ENCODE data around the gene CSRNP3.

The CSRNP3 gene

DNA sequence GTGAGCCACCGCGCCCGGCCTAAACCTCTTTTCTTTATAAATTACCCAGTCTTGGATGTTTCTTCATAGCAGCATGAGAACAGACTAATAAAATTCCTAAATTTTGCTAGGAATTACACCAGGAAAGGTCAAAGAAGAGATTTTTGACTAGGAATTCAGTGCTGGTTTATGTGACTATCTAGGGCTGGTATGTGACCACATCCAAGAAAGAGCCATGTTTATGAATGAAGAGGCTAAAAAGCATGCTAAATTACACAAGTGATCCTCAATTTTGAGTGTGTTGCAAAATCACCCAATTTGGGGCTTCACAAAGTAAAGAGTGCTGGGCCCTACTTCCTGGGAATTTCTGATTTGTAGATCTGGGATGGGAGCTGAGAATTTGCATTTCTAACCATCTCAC, 123.6 kb downstream of the CSRNP3 start:
- Histone ChIP-seq H3K9me3 (ENCODE audit: control insufficient read depth in 1 of 2, low read length in 2 of 2) (no peaks in the 10 kb centered on the region), H3K27ac (ENCODE audit: low read length) (no peak overlapping the region), H3K4me3 (ENCODE audit: low read depth in 1 of 2, low read length in 2 of 2) (no peak overlapping the region), H3K27me3 (ENCODE audit: low read depth, low read length) (no peaks in the 10 kb centered on the region), H3K36me3 (ENCODE audit: control insufficient read depth in 1 of 2, insufficient read depth in 2 of 2, low read length in 2 of 2) (peaks cover 0 to 8% of the 10 kb centered on the region in 2 donors), H3K4me1 (ENCODE audit: control insufficient read depth in 1 of 2, insufficient read depth in 2 of 2, low read length in 2 of 2) (no peaks in the 10 kb centered on the region)

DNA sequence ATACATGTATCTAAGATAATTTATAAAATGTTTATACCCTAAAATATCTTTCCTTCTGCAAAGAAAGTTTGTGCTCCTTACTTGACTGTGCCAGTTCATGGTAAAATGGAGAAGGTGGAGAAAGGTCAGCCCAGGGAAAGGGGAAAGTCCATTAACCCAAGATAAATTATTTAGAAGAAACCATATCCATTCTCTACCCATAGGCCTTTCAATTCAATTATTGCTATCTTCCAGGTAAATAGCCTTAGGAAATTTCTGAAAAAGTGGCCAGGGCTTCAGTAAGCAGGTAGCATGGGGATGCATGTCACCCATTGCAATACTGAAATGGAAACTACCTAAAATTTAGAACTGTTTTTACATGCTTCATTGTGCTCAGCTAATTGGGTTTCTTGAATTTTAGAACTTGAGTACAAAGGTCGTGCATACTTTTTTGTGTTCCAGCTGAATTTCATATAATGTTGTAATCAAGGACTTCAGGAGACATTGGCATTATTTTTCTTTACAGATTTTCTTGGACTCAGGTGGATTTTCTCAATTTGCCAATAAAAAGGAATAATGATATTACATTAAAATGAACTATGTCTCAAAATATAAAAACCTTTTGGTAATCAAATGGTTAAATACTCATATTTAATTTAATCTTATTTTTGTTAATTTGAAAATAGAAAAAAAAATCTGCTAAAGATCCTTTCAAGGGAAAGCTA, 124.9 kb downstream of the CSRNP3 start:
- Histone ChIP-seq H3K4me1 (ENCODE audit: control insufficient read depth in 1 of 2, insufficient read depth in 2 of 2, low read length in 2 of 2) (no peaks in the 10 kb centered on the region), H3K9me3 (ENCODE audit: control insufficient read depth in 1 of 2, low read length in 2 of 2) (no peaks in the 10 kb centered on the region), H3K36me3 (ENCODE audit: control insufficient read depth in 1 of 2, insufficient read depth in 2 of 2, low read length in 2 of 2) (peaks cover 0 to 8% of the 10 kb centered on the region in 2 donors), H3K4me3 (ENCODE audit: low read depth in 1 of 2, low read length in 2 of 2) (no peak overlapping the region), H3K27me3 (ENCODE audit: low read depth, low read length) (no peaks in the 10 kb centered on the region), H3K27ac (ENCODE audit: low read length) (no peak overlapping the region)

DNA sequence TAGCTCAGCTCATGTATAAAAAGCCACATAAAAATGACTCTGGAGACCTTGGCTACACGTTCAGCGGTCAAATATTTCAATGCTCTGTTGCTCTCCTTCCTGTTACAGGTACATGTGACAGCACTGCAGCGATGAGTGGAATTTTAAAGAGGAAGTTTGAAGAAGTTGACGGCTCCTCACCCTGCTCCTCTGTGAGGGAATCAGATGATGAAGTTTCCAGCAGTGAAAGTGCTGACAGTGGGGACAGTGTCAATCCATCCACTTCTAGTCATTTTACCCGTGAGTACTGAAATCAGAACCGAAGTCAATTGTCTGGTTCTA, 125.4 kb downstream of the CSRNP3 start:
- H3K4me1 ChIP-seq (ENCODE audit: control insufficient read depth in 1 of 2, insufficient read depth in 2 of 2, low read length in 2 of 2), result no peaks in the 10 kb centered on the region
- H3K9me3 ChIP-seq (ENCODE audit: control insufficient read depth in 1 of 2, low read length in 2 of 2), result no peaks in the 10 kb centered on the region
- H3K27me3 ChIP-seq (ENCODE audit: low read depth, low read length), result no peaks in the 10 kb centered on the region
- no peak overlapping the region for H3K27ac ChIP-seq (ENCODE audit: low read length)
- H3K36me3 ChIP-seq (ENCODE audit: control insufficient read depth in 1 of 2, insufficient read depth in 2 of 2, low read length in 2 of 2), result peaks cover 0 to 8% of the 10 kb centered on the region in 2 donors
- no peak overlapping the region for H3K4me3 ChIP-seq (ENCODE audit: low read depth in 1 of 2, low read length in 2 of 2)

DNA sequence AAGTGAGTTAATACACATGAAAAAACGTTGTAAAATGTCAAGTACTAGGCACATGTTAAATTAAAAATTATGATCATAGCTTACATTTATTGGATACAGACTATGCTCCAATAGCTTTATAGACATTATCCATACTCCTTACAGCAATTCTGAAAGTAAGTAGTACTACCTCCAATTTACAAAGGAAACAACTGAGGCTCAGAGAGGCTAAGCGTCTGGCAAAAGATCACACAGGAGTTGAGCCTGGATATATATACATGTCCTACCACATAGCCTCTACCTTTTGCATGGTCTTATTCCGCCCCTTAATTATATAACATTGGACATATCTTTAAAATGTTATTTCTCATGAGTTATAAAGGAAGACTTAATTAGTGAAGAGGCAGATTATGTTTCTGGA, 127.3 kb downstream of the CSRNP3 start:
- no peak overlapping the region for H3K27ac ChIP-seq (ENCODE audit: low read length)
- no peaks in the 10 kb centered on the region for H3K27me3 ChIP-seq (ENCODE audit: low read depth, low read length)
- no peaks in the 10 kb centered on the region for H3K4me1 ChIP-seq (ENCODE audit: control insufficient read depth in 1 of 2, insufficient read depth in 2 of 2, low read length in 2 of 2)
- H3K4me3 ChIP-seq (ENCODE audit: low read depth in 1 of 2, low read length in 2 of 2), result no peak overlapping the region
- no peaks in the 10 kb centered on the region for H3K9me3 ChIP-seq (ENCODE audit: control insufficient read depth in 1 of 2, low read length in 2 of 2)
- peaks cover 0 to 8% of the 10 kb centered on the region in 2 donors for H3K36me3 ChIP-seq (ENCODE audit: control insufficient read depth in 1 of 2, insufficient read depth in 2 of 2, low read length in 2 of 2)

DNA sequence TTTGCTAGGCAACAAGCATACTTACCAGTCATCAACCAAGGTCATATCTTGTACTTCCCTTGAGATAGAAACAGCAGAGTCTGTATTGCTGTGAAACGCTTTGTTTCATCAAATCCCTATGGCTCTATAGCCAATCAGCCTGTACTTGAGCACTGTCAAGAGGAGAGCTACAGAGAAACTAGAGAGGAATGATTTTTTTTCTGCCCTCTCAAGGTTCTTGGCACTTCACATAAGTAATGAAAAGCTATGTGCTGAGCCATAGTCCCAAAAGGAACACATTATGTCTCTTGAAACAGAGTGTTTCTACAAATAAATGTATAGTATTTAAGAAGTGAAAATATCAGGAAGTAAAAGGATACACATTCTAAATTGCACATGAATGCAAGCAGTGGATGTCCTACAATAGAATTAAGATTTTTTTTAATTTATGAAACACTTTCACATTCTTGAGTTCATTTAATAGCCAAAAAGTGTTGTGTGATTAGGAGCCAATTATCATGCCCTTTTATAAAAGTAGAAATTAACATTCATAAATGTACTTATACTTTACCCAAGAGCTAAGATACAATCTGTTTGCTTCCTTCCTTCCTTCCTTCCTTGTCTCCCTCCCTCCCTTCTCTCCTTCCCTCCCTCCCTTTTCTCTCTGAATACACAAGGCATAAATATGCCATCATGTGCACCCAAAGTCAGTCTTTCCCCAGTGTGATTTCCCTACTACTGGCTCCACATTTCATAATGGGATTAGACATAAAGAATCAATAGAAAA, 131.8 kb downstream of the CSRNP3 start:
- H3K4me3 ChIP-seq (ENCODE audit: low read depth in 1 of 2, low read length in 2 of 2), result no peak overlapping the region
- H3K36me3 ChIP-seq (ENCODE audit: control insufficient read depth in 1 of 2, insufficient read depth in 2 of 2, low read length in 2 of 2), result peaks cover 0 to 4% of the 10 kb centered on the region in 2 donors
- no peaks in the 10 kb centered on the region for H3K9me3 ChIP-seq (ENCODE audit: control insufficient read depth in 1 of 2, low read length in 2 of 2)
- no peaks in the 10 kb centered on the region for H3K27me3 ChIP-seq (ENCODE audit: low read depth, low read length)
- H3K4me1 ChIP-seq (ENCODE audit: control insufficient read depth in 1 of 2, insufficient read depth in 2 of 2, low read length in 2 of 2), result no peaks in the 10 kb centered on the region
- no peak overlapping the region for H3K27ac ChIP-seq (ENCODE audit: low read length)

DNA sequence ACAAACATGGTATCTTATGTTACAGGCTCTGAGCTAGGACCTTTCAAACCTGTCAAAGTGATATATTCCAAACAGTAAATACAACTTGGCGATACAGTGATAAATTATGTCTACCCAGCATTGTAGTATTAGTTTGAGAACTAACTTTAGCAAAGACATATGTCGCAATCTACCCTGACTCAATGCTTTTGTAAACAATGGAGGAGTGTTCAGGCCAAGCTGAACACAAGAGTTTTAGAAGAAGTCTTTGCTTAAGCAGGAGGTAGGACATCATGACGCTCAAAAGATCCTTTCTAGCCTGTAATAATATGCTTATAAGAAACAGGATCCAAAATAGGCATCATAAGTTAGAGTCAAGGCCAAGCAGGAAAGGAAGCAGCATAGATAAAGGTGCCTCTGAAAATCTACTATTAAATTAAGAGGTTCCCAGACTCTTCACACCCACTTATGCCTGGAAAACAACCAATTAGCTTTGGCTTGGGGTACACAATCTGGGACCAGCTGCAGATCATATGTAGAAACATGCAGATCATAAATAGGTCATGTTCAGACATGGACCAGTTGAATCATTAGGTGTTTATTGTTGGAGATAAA, 132.5 kb downstream of the CSRNP3 start:
- Histone ChIP-seq H3K9me3 (ENCODE audit: control insufficient read depth in 1 of 2, low read length in 2 of 2) (no peaks in the 10 kb centered on the region), H3K27me3 (ENCODE audit: low read depth, low read length) (no peaks in the 10 kb centered on the region), H3K36me3 (ENCODE audit: control insufficient read depth in 1 of 2, insufficient read depth in 2 of 2, low read length in 2 of 2) (no peaks in the 10 kb centered on the region), H3K4me3 (ENCODE audit: low read depth in 1 of 2, low read length in 2 of 2) (no peak overlapping the region), H3K27ac (ENCODE audit: low read length) (no peak overlapping the region), H3K4me1 (ENCODE audit: control insufficient read depth in 1 of 2, insufficient read depth in 2 of 2, low read length in 2 of 2) (no peaks in the 10 kb centered on the region)

DNA sequence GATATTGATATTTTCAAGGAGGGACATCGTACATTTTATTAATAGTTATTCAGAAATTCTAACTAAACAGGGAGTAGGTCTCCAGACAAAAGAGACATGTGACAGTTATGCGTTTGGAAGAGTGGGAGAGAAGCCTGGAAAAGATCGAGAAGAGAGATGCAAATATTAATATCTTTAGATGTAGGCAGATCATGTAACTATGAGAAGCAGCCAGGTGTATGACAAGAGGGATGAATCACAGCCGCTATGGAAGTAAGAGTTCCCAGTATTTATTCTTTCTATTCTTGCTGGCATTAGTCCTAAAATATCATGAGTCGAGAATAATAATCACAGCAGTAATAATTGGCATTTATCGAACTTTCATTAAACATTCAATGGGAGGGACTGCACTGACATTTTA, 140.2 kb downstream of the CSRNP3 start:
- Histone ChIP-seq H3K4me3 (ENCODE audit: low read depth in 1 of 2, low read length in 2 of 2) (no peak overlapping the region), H3K4me1 (ENCODE audit: control insufficient read depth in 1 of 2, insufficient read depth in 2 of 2, low read length in 2 of 2) (no peaks in the 10 kb centered on the region), H3K27me3 (ENCODE audit: low read depth, low read length) (no peaks in the 10 kb centered on the region), H3K36me3 (ENCODE audit: control insufficient read depth in 1 of 2, insufficient read depth in 2 of 2, low read length in 2 of 2) (no peaks in the 10 kb centered on the region), H3K27ac (ENCODE audit: low read length) (no peak overlapping the region), H3K9me3 (ENCODE audit: control insufficient read depth in 1 of 2, low read length in 2 of 2) (no peaks in the 10 kb centered on the region)

DNA sequence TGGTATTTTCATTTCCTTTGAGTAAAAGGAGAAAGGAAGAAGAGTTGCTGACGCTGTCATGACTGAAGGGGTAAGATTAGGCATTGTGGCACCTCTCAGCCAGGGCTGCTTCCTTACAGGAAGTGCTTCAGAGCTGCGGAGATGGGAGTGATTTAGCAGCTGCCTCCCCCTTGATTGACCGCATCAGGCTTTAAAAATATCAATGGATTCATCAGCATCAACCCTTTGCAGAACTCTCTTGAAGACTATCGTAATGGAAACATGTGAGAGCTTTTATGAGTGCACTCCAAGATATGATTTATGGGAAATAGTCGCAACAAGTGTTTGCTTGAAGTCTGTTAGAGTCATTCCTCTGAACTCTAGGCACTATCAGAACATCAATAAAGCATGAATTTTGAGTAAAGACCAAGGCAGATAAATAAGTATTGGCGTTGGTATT, 141.1 kb downstream of the CSRNP3 start:
- Histone ChIP-seq H3K27me3 (ENCODE audit: low read depth, low read length) (no peaks in the 10 kb centered on the region), H3K27ac (ENCODE audit: low read length) (no peak overlapping the region), H3K36me3 (ENCODE audit: control insufficient read depth in 1 of 2, insufficient read depth in 2 of 2, low read length in 2 of 2) (no peaks in the 10 kb centered on the region), H3K9me3 (ENCODE audit: control insufficient read depth in 1 of 2, low read length in 2 of 2) (no peaks in the 10 kb centered on the region), H3K4me3 (ENCODE audit: low read depth in 1 of 2, low read length in 2 of 2) (no peak overlapping the region), H3K4me1 (ENCODE audit: control insufficient read depth in 1 of 2, insufficient read depth in 2 of 2, low read length in 2 of 2) (no peaks in the 10 kb centered on the region)

DNA sequence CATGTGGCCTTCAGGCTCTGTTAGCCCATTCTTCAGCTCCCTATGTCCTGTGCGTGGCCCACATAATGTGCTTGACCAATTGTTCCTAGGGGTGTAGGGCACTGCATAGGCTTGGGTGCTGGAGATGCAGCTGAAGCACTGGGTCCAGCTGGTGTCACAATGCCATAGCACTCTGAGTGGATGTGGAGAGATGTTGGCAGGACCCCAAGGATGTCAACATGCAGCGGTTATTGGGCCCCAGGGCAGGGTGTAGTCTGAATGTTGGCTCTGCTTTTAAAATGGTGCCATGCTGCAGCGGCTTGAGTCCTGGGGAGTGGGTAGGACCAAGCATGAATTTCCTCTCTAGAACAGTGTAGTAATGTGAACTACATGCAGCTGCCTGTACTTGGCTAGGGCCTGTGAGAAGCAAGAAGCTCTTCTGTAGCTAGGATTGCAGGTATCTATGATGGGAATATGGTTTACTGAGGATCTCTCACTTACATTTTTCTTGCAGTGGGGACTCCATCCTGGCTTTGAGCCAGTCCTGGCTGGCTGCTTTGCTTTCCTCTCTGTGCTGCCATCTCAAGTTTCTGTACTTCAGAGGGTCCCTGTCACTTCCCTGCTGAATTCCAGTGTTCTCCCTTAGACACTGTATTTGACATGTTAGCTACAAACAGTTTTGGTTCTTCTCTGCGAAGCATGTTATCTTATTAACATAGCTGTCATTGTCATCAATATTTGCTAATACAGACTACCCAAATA, 148.4 kb downstream of the CSRNP3 start:
- Histone ChIP-seq H3K27ac (ENCODE audit: low read length) (no peak overlapping the region), H3K27me3 (ENCODE audit: low read depth, low read length) (no peaks in the 10 kb centered on the region), H3K4me1 (ENCODE audit: control insufficient read depth in 1 of 2, insufficient read depth in 2 of 2, low read length in 2 of 2) (no peaks in the 10 kb centered on the region), H3K9me3 (ENCODE audit: control insufficient read depth in 1 of 2, low read length in 2 of 2) (no peaks in the 10 kb centered on the region), H3K4me3 (ENCODE audit: low read depth in 1 of 2, low read length in 2 of 2) (no peak overlapping the region), H3K36me3 (ENCODE audit: control insufficient read depth in 1 of 2, insufficient read depth in 2 of 2, low read length in 2 of 2) (no peaks in the 10 kb centered on the region)

DNA sequence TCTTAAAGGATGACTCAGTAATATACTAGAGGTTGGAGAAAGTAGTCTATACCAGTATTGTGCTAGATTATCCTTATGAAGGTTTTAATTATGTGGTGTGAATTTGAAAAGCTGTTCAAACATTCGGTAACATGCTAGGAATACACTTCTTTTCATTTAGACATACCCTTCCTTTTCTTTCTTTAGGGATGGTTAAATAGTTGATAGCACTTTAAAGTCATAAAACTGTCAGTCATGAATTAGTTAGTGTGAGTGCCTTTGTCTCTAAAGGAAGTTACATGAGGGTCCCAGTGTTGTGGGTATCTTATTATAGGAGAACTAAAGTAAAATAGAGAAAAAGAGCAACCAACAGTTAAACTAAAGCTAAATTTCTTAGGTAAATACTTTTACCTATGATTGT, 149.3 kb downstream of the CSRNP3 start:
- Histone ChIP-seq H3K36me3 (ENCODE audit: control insufficient read depth in 1 of 2, insufficient read depth in 2 of 2, low read length in 2 of 2) (no peaks in the 10 kb centered on the region), H3K4me1 (ENCODE audit: control insufficient read depth in 1 of 2, insufficient read depth in 2 of 2, low read length in 2 of 2) (no peaks in the 10 kb centered on the region), H3K9me3 (ENCODE audit: control insufficient read depth in 1 of 2, low read length in 2 of 2) (no peaks in the 10 kb centered on the region), H3K27me3 (ENCODE audit: low read depth, low read length) (no peaks in the 10 kb centered on the region), H3K27ac (ENCODE audit: low read length) (no peak overlapping the region), H3K4me3 (ENCODE audit: low read depth in 1 of 2, low read length in 2 of 2) (no peak overlapping the region)

DNA sequence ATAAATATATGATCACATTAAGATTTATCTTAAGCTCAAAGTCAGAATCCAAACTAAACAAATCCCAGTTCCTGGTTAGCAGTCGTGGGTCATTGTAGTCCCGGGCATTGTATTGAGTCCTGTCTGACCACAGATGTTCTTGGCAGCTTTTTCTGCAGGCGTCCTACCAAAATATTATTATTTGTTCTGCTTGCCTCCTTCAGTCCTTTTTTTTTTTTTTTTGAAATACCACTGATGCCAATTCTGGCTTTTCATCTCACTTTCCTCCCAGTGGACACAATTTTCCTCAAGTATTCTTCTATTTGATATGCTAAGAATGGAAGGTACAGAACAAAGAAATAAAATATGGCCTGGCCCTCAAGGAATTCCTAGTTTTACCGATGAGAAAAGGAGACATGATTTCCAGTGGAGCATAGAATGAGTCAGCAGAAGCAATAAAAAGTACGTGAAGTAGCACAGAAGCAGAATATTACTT, 151.6 kb downstream of the CSRNP3 start:
- H3K9me3 ChIP-seq (ENCODE audit: control insufficient read depth in 1 of 2, low read length in 2 of 2), result no peaks in the 10 kb centered on the region
- no peaks in the 10 kb centered on the region for H3K4me1 ChIP-seq (ENCODE audit: control insufficient read depth in 1 of 2, insufficient read depth in 2 of 2, low read length in 2 of 2)
- H3K27me3 ChIP-seq (ENCODE audit: low read depth, low read length), result no peaks in the 10 kb centered on the region
- H3K27ac ChIP-seq (ENCODE audit: low read length), result no peak overlapping the region
- no peaks in the 10 kb centered on the region for H3K36me3 ChIP-seq (ENCODE audit: control insufficient read depth in 1 of 2, insufficient read depth in 2 of 2, low read length in 2 of 2)
- no peak overlapping the region for H3K4me3 ChIP-seq (ENCODE audit: low read depth in 1 of 2, low read length in 2 of 2)

Measured in muscle layer of duodenum (tissue), 2 donors.